Measurements from ENCODE around the gene F10. TPM values are rescaled to one million over a fixed set of nuclear protein-coding genes. Genes with fewer than 3 reads are reported as not detected.

The F10 gene
- polyA plus RNA-seq, 10 donors, result 10.8 to 30.6 (median 19.8) TPM

- DNase-seq, result no peak
These were observed 7.0 kb upstream of the F10 start for GRCh38 chr13:113115363-113116205.

- DNase-seq, result no peak
These were observed 6.3 kb upstream of the F10 start for GRCh38 chr13:113116206-113116800.

GRCh38 chr13:113116871-113117271, 5.7 kb upstream of the F10 start:
- DNase-seq, result no peak

GRCh38 chr13:113117335-113117872, 5.2 kb upstream of the F10 start:
- no peak for DNase-seq

GRCh38 chr13:113117911-113118260, 4.7 kb upstream of the F10 start:
- DNase-seq, result no peak

- DNase-seq, result no peak
These were observed 4.2 kb upstream of the F10 start for GRCh38 chr13:113118261-113119021.

GRCh38 chr13:113119166-113119821, 3.3 kb upstream of the F10 start:
- DNase-seq, result no peak

- no peak for DNase-seq
These were observed 2.8 kb upstream of the F10 start for GRCh38 chr13:113119822-113120189.

- no peak for DNase-seq
These were observed 2.1 kb upstream of the F10 start for GRCh38 chr13:113120300-113121182.

- DNase-seq, result no peak
These were observed 1.2 kb upstream of the F10 start for GRCh38 chr13:113121183-113121927.

- DNase-seq, result no peak
These were observed 599 bp upstream of the F10 start for GRCh38 chr13:113121928-113122471.

- DNase-seq, result peak in 2 of 3 donors; percentile 28 to 47
These were observed 915 bp downstream of the F10 start for GRCh38 chr13:113123226-113124201.

GRCh38 chr13:113124211-113124970, 1.8 kb downstream of the F10 start:
- peak in 1 of 3 donors; percentile 42 for DNase-seq

- DNase-seq, result no peak
These were observed 3.1 kb downstream of the F10 start for GRCh38 chr13:113125506-113126264.

- DNase-seq, result no peak
These were observed 3.9 kb downstream of the F10 start for GRCh38 chr13:113126265-113127150.

- DNase-seq, result no peak
These were observed 6.9 kb downstream of the F10 start for GRCh38 chr13:113129480-113129879.
